Measurements from ENCODE around the gene CEP70.

GRCh38 chr3:138452436-138452835, 141.6 kb downstream of the CEP70 start:
- no peak for TF ChIP-seq CTCF (IDR thresholded peaks at IDR 0.05)
- TF ChIP-seq EZH2phosphoT487 (IDR thresholded peaks at IDR 0.05): no peak
